Spleen (tissue), 11 donors: ENCODE measurements around the gene CRK. TPM values are rescaled to one million over a fixed set of nuclear protein-coding genes. Genes with fewer than 3 reads are reported as not detected.
A peak's percentile ranks its signal among the peaks of the same experiment; 100 is the strongest.

Experiments
- DNase-seq: peaks from one replicate; pipeline ENCODE4 v3.0.0-alpha.2; 2020
- H3K27ac ChIP-seq, 8 donors: fragments of 200-600 bp; sonication (generic) in 7 of 8; 1 replicate in 4 of 8; 2 replicates in 4 of 8; pipeline versions ENCODE4 v1.5.0 to v1.8.0; 2016 to 2021; ENCODE audit warnings: inconsistent platforms in 4 of 8, mild to moderate bottlenecking in 4 of 8, moderate library complexity in 1 of 8
- H3K27me3 ChIP-seq, 7 donors: fragments of 200-600 bp; sonication (generic) in 6 of 7; replicated peaks in 1 of 7; 1 replicate in 4 of 7; 2 replicates in 3 of 7; pipeline versions ENCODE4 v1.5.0 to v1.8.0; 2016 to 2021; ENCODE audit warnings: inconsistent platforms in 3 of 7, mild to moderate bottlenecking in 1 of 7
- H3K36me3 ChIP-seq, 6 donors: fragments of 200-600 bp; sonication (generic) in 5 of 6; 1 replicate in 4 of 6; 2 replicates in 2 of 6; pipeline versions ENCODE4 v1.5.0 to v1.8.0; 2016 to 2021; ENCODE audit warnings: inconsistent platforms in 2 of 6
- H3K4me1 ChIP-seq, 6 donors: fragments of 200-600 bp; sonication (generic) in 5 of 6; 1 replicate in 3 of 6; 2 replicates in 3 of 6; pipeline versions ENCODE4 v1.5.0 to v1.8.0; 2016 to 2021; ENCODE audit warnings: inconsistent platforms in 3 of 6
- H3K4me3 ChIP-seq, 8 donors: fragments of 200-600 bp; sonication (generic) in 7 of 8; 1 replicate in 4 of 8; 2 replicates in 4 of 8; pipeline versions ENCODE4 v1.5.0 to v1.8.0; 2016 to 2021; ENCODE audit warnings: inconsistent platforms in 4 of 8, mild to moderate bottlenecking in 4 of 8, moderate library complexity in 2 of 8
- H3K9me3 ChIP-seq, 8 donors: fragments of 200-600 bp; sonication (generic) in 7 of 8; 1 replicate in 4 of 8; 2 replicates in 4 of 8; pipeline versions ENCODE4 v1.5.0 to v1.8.0; 2016 to 2021; ENCODE audit warnings: inconsistent platforms in 4 of 8
- CTCF ChIP-seq, 11 experiments: fragments of 200-600 bp in 7 of 11; fragments of 450-650 bp in 4 of 11; sonication (generic) in 4 of 11; IDR thresholded peaks in 8 of 11; conservative IDR thresholded peaks in 3 of 11; 1 replicate in 7 of 11; 2 replicates in 4 of 11; pipeline versions ENCODE4 v1.4.0 to v1.8.0; 2016 to 2021; ENCODE audit warnings: antibody characterized with exemption in 11 of 11, inconsistent platforms in 4 of 11, mild to moderate bottlenecking in 1 of 11
- POLR2A ChIP-seq, 3 donors: fragments of 450-650 bp; IDR thresholded peaks; one replicate each; pipeline ENCODE4 v1.5.1; 2017; ENCODE audit warnings: antibody characterized with exemption in 3 of 3, mild to moderate bottlenecking in 1 of 3
- POLR2AphosphoS5 ChIP-seq, 3 donors: sonication (generic); formaldehyde crosslinking; IDR thresholded peaks; one replicate each; pipeline ENCODE4 v1.5.1; 2017; ENCODE audit warnings: antibody characterized with exemption in 3 of 3
- WGBS, 5 donors: extraction: QIAGEN DNeasy Blood & Tissue Kit in 3 of 5; methylation state at CpG; one replicate each; pipeline versions ENCODE4 v1.1.5 to v1.1.7; 2013 to 2018; 5-methylcytosine and 5-hydroxymethylcytosine counted together
- intact Hi-C: fragments of 100-400 bp; cut with DNase I; formaldehyde crosslinking; loops from one replicate; pipeline ENCODE4 v1.15.0; 2023; ENCODE audit warnings: low total_unique reads
- polyA plus RNA-seq, 3 donors: library from polyadenylated mRNA; stranded (reverse); fragments of 200-250 nt; gene quantifications; one replicate each; pipeline ENCODE4 v1.2.1, GENCODE V29; 2013
- total RNA-seq, 7 donors: library from RNA; depleted of rRNA in 3 of 7; stranded (reverse); fragments of >200 nt in 3 of 7; fragmentation: NEBNext Ultra II Directional in 4 of 7; extraction: Animal tissue kit (Norgen Biotek cat#: 25700) in 4 of 7; gene quantifications; one replicate each; pipeline versions ENCODE4 v1.1.0 to v1.2.1, GENCODE V29; 2016 to 2021
- donor health status: healthy with polysubstance abuse.
- donor health status: DM: no; HTN: no; CAD: no; lungs with moderate emphysema.
- donor health status: DM: no; HTN: no; CAD: no.
- donor health status: Bipolar disorder and iron deficiency.
- donor health status: healthy.
- donor health status: DM: no; HTN: no; CAD: no.
- donor health status: DM: yes; HTN: yes; CAD: no.

CRK gene
- total and polyA plus RNA-seq, 10 donors: 11.7 to 54.6 (median 43.4) TPM

- no peak for TF ChIP-seq POLR2AphosphoS5 (IDR thresholded peaks at IDR 0.05)
- no peak for TF ChIP-seq CTCF (IDR thresholded peaks at IDR 0.05 in 8 of 11, conservative IDR thresholded peaks at IDR 0.05 in 3 of 11)
- TF ChIP-seq POLR2A (IDR thresholded peaks at IDR 0.05): no peak
- intact Hi-C loops: no loop called here
- no peak overlapping the region for H3K27ac ChIP-seq
- H3K4me3 ChIP-seq: no peak overlapping the region
- no peaks in the 10 kb centered on the region for H3K27me3 ChIP-seq
- DNase-seq: no peak
- no peaks in the 10 kb centered on the region for H3K4me1 ChIP-seq
- H3K36me3 ChIP-seq: peaks cover 0 to 95% (median 35%) of the 10 kb centered on the region in 6 donors
- H3K9me3 ChIP-seq: no peaks in the 10 kb centered on the region
- 81 to 95% (median 88%) methylated on average over 10 of the region's 10 CpGs for WGBS, 5 donors
These were observed 47.7 kb upstream of the CRK start for GRCh38 chr17:1503699-1504098.

GRCh38 chr17:1498869-1499268 lies 42.8 kb upstream of the CRK start:
- WGBS, 5 donors: 72 to 85% (median 80%) methylated on average over 9 of the region's 9 CpGs
- Histone ChIP-seq H3K36me3 (peaks cover 0 to 93% (median 32%) of the 10 kb centered on the region in 6 donors), H3K27ac (no peak overlapping the region), H3K27me3 (no peaks in the 10 kb centered on the region), H3K9me3 (no peaks in the 10 kb centered on the region), H3K4me1 (peaks cover 0 to 4% (median under 1%) of the 10 kb centered on the region in 6 donors), H3K4me3 (no peak overlapping the region)
- intact Hi-C loops: no loop called here
- TF ChIP-seq POLR2AphosphoS5 (IDR thresholded peaks at IDR 0.05) (no peak), POLR2A (IDR thresholded peaks at IDR 0.05) (no peak), CTCF (IDR thresholded peaks at IDR 0.05 in 8 of 11, conservative IDR thresholded peaks at IDR 0.05 in 3 of 11) (no peak)
- DNase-seq: no peak

GRCh38 chr17:1498233-1498632 lies 42.2 kb upstream of the CRK start:
- DNase-seq: no peak
- Histone ChIP-seq H3K36me3 (peaks cover 0 to 86% (median 32%) of the 10 kb centered on the region in 6 donors), H3K4me1 (peaks cover 4 to 10% (median 7%) of the 10 kb centered on the region in 6 donors), H3K27ac (no peak overlapping the region), H3K4me3 (no peak overlapping the region), H3K27me3 (peaks cover 0 to 1% (median 0%) of the 10 kb centered on the region in 7 donors), H3K9me3 (no peaks in the 10 kb centered on the region)
- no peak for TF ChIP-seq CTCF (IDR thresholded peaks at IDR 0.05 in 8 of 11, conservative IDR thresholded peaks at IDR 0.05 in 3 of 11)
- intact Hi-C loops: no loop called here
- WGBS, 5 donors: 65 to 83% (median 78%) methylated on average over 2 of the region's 2 CpGs

GRCh38 chr17:1497831-1498230 lies 41.8 kb upstream of the CRK start:
- H3K36me3 ChIP-seq: peaks cover 0 to 85% (median 32%) of the 10 kb centered on the region in 6 donors
- TF ChIP-seq CTCF (IDR thresholded peaks at IDR 0.05 in 8 of 11, conservative IDR thresholded peaks at IDR 0.05 in 3 of 11) (no peak), POLR2AphosphoS5 (IDR thresholded peaks at IDR 0.05) (peak in 1 of 3 donors; percentile 40), POLR2A (IDR thresholded peaks at IDR 0.05) (no peak)
- intact Hi-C loops: no loop called here

More at GRCh38 chr17:1497831-1498230, 41.8 kb upstream of the CRK start:
- DNase-seq: no peak
- Histone ChIP-seq H3K27ac (no peak overlapping the region), H3K4me3 (no peak overlapping the region), H3K27me3 (peaks cover 0 to 5% (median 0%) of the 10 kb centered on the region in 7 donors), H3K9me3 (no peaks in the 10 kb centered on the region), H3K4me1 (peaks cover 8 to 14% (median 11%) of the 10 kb centered on the region in 6 donors)
- 59 to 87% (median 79%) methylated on average over 14 to 15 of the region's 15 CpGs for WGBS, 5 donors
